ENCODE results near the gene XRCC5. TPM values are rescaled to one million over a fixed set of nuclear protein-coding genes. Genes with fewer than 3 reads are reported as not detected.
A peak's percentile ranks its signal among the peaks of the same experiment; 100 is the strongest.
"Not testable (repeated sequence)": the region's sequence is repeated elsewhere in the genome, so short reads cannot be mapped to it uniquely, and the experiment has no call there.

XRCC5 gene
- polyA plus RNA-seq (ENCODE audit: insufficient read depth in 1 of 5, insufficient read length in 5 of 5, low replicate concordance in 1 of 5): 100 to 1,000 TPM; 229 to 380 (median 295) TPM
- long read RNA-seq, donor 1, transcript XRCC5-201 (21 exons, 3,428 nt): major isoform, 47 of 257 reads
- long read RNA-seq, donor 1, transcript XRCC5-208 (3 exons, 610 nt): minor isoform, 15 of 257 reads
- long read RNA-seq, donor 1, transcript XRCC5-209 (2 exons, 616 nt): minor isoform, 12 of 257 reads
- long read RNA-seq, donor 1, partial matches to known transcripts: 182 of 257 reads
- long read RNA-seq, donor 1, other reads (novel, unspliced or antisense): 0 of 257 reads
- long read RNA-seq, donor 2, transcript XRCC5-209 (2 exons, 616 nt): minor isoform, 7 of 104 reads
- long read RNA-seq, donor 2, transcript XRCC5-201 (21 exons, 3,428 nt): major isoform, 42 of 104 reads
- long read RNA-seq, donor 2, partial matches to known transcripts: 55 of 104 reads
- long read RNA-seq, donor 2, other reads (novel, unspliced or antisense): 0 of 104 reads
- long read RNA-seq, donor 3, transcript XRCC5-201 (21 exons, 3,428 nt): major isoform, 27 of 148 reads
- long read RNA-seq, donor 3, transcript XRCC5-209 (2 exons, 616 nt): minor isoform, 11 of 148 reads
- long read RNA-seq, donor 3, transcript XRCC5-208 (3 exons, 610 nt): minor isoform, 7 of 148 reads
- long read RNA-seq, donor 3, partial matches to known transcripts: 101 of 148 reads
- long read RNA-seq, donor 3, other reads (novel, unspliced or antisense): 0 of 148 reads
- long read RNA-seq, donor 4, transcript XRCC5-201 (21 exons, 3,428 nt): major isoform, 15 of 97 reads
- long read RNA-seq, donor 4, transcript XRCC5-209 (2 exons, 616 nt): minor isoform, 12 of 97 reads
- long read RNA-seq, donor 4, partial matches to known transcripts: 67 of 97 reads
- long read RNA-seq, donor 4, other reads (novel, unspliced or antisense): 0 of 97 reads
- long read RNA-seq, donor 5, transcript XRCC5-201 (21 exons, 3,428 nt): major isoform, 43 of 583 reads
- long read RNA-seq, donor 5, transcript XRCC5-208 (3 exons, 610 nt): minor isoform, 17 of 583 reads
- long read RNA-seq, donor 5, transcript XRCC5-209 (2 exons, 616 nt): minor isoform, 23 of 583 reads
- long read RNA-seq, donor 5, partial matches to known transcripts: 495 of 583 reads
- long read RNA-seq, donor 5, other reads (novel, unspliced or antisense): 0 of 583 reads
- long read RNA-seq, donor 6, transcript XRCC5-208 (3 exons, 610 nt): minor isoform, 10 of 207 reads
- long read RNA-seq, donor 6, transcript XRCC5-201 (21 exons, 3,428 nt): major isoform, 53 of 207 reads
- long read RNA-seq, donor 6, transcript XRCC5-209 (2 exons, 616 nt): minor isoform, 15 of 207 reads
- long read RNA-seq, donor 6, partial matches to known transcripts: 126 of 207 reads
- long read RNA-seq, donor 6, other reads (novel, unspliced or antisense): 0 of 207 reads
- long read RNA-seq, donor 7, transcript XRCC5-208 (3 exons, 610 nt): minor isoform, 8 of 126 reads
- long read RNA-seq, donor 7, transcript XRCC5-201 (21 exons, 3,428 nt): major isoform, 53 of 126 reads
- long read RNA-seq, donor 7, transcript XRCC5-209 (2 exons, 616 nt): minor isoform, 9 of 126 reads
- long read RNA-seq, donor 7, partial matches to known transcripts: 56 of 126 reads
- long read RNA-seq, donor 7, other reads (novel, unspliced or antisense): 0 of 126 reads
- long read RNA-seq, donor 8, transcript XRCC5-201 (21 exons, 3,428 nt): major isoform, 13 of 62 reads
- long read RNA-seq, donor 8, partial matches to known transcripts: 41 of 62 reads
- long read RNA-seq, donor 8, other reads (novel, unspliced or antisense): 0 of 62 reads

- peak; percentile 97 to 99 for DNase-seq
These were observed at the start of gene XRCC5 for GRCh38 chr2:216108967-216109921. Gene XRCC5, plus strand, starts transcription at chr2:216109348. Its CDS starts 89 bp downstream, at chr2:216109437.

DNA sequence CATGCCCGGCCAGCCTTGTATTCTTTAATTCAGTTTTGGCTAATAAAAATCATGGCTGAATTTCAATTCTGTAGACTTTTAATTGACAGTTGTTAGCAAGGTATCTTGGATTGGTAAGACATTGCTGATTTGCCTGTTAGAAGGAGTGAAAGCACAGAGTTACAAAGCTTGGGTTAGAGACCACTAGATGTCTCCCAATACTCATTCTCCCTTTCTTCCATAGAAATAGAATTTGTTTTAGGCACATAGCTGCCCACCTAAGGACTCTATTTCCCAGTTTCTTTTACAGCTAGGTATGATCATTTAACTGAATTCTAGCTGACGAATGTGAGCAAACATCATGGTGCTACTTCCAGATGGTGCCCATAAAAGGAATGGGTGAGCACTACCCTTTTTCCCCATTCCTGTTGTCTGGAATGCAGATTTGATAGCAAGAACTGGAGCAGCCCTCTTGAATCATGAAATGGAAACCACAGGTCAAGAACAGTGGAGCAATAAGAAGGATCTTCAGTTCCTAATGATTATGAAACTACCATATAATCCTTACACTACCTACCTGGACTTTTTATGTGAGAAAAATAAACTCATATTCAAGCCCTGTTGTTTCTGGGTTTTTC is 45.0 kb upstream of the XRCC5 start:
- DNase-seq: no peak

- DNase-seq: no peak
These were observed 44.5 kb upstream of the XRCC5 start for GRCh38 chr2:216064665-216065064.

- no peak for DNase-seq
These were observed 42.9 kb upstream of the XRCC5 start for GRCh38 chr2:216066230-216066629.

DNA sequence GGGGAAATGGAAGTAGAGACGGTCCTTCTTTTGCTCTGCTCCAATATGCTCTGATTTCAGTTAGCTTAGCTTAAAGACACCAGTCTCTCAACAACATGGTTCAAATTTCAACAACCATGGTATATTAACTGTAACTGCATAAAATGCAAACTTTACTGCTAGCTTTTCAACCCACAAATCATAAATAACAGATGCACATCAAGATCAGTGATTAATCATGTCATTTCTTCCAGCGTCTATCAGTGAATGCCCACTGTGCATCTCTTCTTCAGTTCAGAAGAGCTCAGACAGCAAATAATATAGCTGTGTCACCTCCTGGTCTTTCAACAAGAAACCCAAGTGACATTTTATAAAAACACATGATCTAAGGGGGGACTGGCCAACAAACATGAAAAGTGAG is 40.1 kb upstream of the XRCC5 start:
- DNase-seq: no peak

- DNase-seq: no peak
These were observed 39.0 kb upstream of the XRCC5 start for GRCh38 chr2:216070195-216070594.

- DNase-seq: no peak
These were observed 37.9 kb upstream of the XRCC5 start for GRCh38 chr2:216071111-216071851.

- DNase-seq: no peak
These were observed 36.7 kb upstream of the XRCC5 start for GRCh38 chr2:216072473-216072872.

- no peak for DNase-seq
These were observed 35.4 kb upstream of the XRCC5 start for GRCh38 chr2:216073773-216074172.

- no peak for DNase-seq
These were observed 34.8 kb upstream of the XRCC5 start for GRCh38 chr2:216074380-216074779.

DNA sequence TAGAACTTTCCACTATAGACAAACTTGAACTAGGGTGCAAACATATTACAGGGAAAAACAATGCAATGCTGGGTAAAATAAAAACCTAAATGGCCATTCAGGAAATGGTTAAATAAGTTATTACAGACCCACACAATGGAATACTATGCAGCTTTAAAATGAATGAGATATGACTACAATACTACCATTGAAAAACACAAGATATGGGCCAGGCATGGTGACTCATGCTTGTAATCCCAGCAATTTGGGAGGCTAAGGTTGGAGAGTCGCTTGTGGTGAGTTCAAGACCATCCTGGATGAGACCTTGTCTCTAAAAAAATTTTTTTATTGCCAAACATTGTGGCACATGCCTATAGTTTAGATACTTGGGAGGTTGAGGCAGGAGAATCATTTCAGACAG is 34.4 kb upstream of the XRCC5 start:
- no peak for DNase-seq

DNA sequence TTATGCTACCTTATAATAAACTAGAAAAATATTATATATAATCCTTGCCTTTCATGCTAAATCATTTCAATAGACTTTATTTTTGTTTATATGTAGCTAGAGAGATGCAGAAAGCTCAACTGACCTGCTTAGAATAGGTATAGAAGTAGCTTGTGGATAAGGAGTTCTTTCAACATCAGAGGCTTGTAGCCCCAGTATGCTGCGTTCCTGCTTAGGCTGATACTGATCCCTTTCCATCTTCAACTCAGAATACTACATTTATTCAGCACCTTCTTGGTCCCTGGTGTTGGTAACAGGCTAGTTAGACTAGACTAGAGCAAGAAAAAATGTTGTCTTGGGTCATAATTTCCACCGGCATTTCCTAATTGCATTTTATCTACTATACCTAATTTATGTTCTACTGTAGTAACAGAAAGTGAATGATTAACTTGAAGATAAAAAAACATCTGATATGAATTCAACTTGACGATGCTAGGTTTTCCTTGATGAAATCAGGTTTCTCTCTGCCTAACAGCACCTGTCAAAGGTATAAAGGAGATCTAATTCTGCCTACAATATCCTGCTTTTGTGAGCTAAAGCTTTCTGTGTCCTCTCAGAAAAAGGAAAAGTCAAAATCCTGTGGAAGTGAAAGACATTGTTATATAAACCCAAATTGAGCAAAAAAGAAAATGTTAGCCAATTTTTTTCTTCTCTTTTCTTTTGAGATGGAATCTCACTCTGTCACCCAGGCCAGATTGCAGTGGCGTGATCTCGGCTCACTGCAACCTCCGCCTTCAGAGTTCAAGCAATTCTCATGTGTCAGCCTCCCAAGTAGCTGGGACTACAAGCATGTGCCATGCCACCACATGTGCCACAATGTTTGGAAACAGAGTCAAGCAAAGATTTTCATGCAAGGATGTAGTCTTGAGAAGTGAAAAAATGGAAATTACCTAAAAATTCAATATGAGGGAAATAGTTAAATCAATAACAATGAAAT is 33.4 kb upstream of the XRCC5 start:
- no peak for DNase-seq

GRCh38 chr2:216078776-216079175 is 30.4 kb upstream of the XRCC5 start:
- DNase-seq: no peak

GRCh38 chr2:216080048-216080447 is 29.1 kb upstream of the XRCC5 start:
- not testable (repeated sequence) for DNase-seq

GRCh38 chr2:216081012-216081411 is 28.1 kb upstream of the XRCC5 start:
- DNase-seq: no peak

- DNase-seq: peak; percentile 46 to 47
These were observed 27.5 kb upstream of the XRCC5 start, which contains the start of the genes PECR and TMEM169 for GRCh38 chr2:216081487-216082116. Gene PECR, minus strand, starts transcription at chr2:216081809. Its CDS starts 68 bp downstream, at chr2:216081741. Gene TMEM169, plus strand, starts transcription at chr2:216081919. Its CDS starts 14,045 bp downstream, at chr2:216095964.
